HepG2 (cell line): Measurements from ENCODE around the gene PRR36. TPM values are rescaled to one million over a fixed set of nuclear protein-coding genes. Genes with fewer than 3 reads are reported as not detected.

Experiments used
- ARNTL ChIP-seq: sonication (generic); formaldehyde crosslinking; IDR thresholded peaks from 2 replicates; pipeline ENCODE4 v1.4.0; 2020; ENCODE audit warnings: mild to moderate bottlenecking, missing genetic modification reagents
- ATF3 ChIP-seq: sonication (generic); formaldehyde crosslinking; IDR thresholded peaks from 2 replicates; pipeline ENCODE4 v1.4.0; 2020; ENCODE audit warnings: missing genetic modification reagents
- CHD4 ChIP-seq: fragments of 200-600 bp; sonication (generic); IDR thresholded peaks from 2 replicates; pipeline ENCODE4 v1.7.0; 2017; ENCODE audit warnings: mild to moderate bottlenecking, low read length, borderline replicate concordance
- EED ChIP-seq: sonication (generic); formaldehyde crosslinking; IDR thresholded peaks from 2 replicates; pipeline ENCODE4 v1.5.0; 2020; ENCODE audit warnings: mild to moderate bottlenecking, missing genetic modification reagents
- HMG20A ChIP-seq: IDR thresholded peaks from 2 replicates; pipeline ENCODE4 v1.6.1; 2016; ENCODE audit warnings: borderline replicate concordance
- HOXA7 ChIP-seq: sonication (generic); formaldehyde crosslinking; IDR thresholded peaks from 2 replicates; pipeline ENCODE4 v1.8.1; 2022; ENCODE audit warnings: mild to moderate bottlenecking, missing genetic modification reagents, moderate library complexity
- MED1 ChIP-seq: sonication (generic); formaldehyde crosslinking; IDR thresholded peaks from 2 replicates; pipeline ENCODE4 v1.4.0; 2020; ENCODE audit warnings: missing genetic modification reagents
- MZF1 ChIP-seq: sonication (generic); formaldehyde crosslinking; IDR thresholded peaks from 2 replicates; pipeline ENCODE4 v1.8.1; 2023; ENCODE audit warnings: mild to moderate bottlenecking, missing genetic modification reagents, borderline replicate concordance
- NCOR1 ChIP-seq: fragments of 200-600 bp; sonication (generic); IDR thresholded peaks from 2 replicates; pipeline ENCODE4 v1.7.0; 2017; ENCODE audit warnings: antibody characterized with exemption, low read length, borderline replicate concordance
- RFXANK ChIP-seq: IDR thresholded peaks from 2 replicates; pipeline ENCODE4 v1.6.1; 2016
- SATB2 ChIP-seq: sonication (generic); formaldehyde crosslinking; IDR thresholded peaks from 2 replicates; pipeline ENCODE4 v1.5.0; 2020; ENCODE audit warnings: missing genetic modification reagents
- TBX3 ChIP-seq: fragments of 450-650 bp; IDR thresholded peaks from 2 replicates; pipeline ENCODE4 v1.6.1; 2017; ENCODE audit warnings: antibody characterized with exemption, mild to moderate bottlenecking, inconsistent platforms, borderline replicate concordance
- TCF12 ChIP-seq, 2 experiments: fragments of 450-650 bp in 1 of 2; sonication (generic) in 1 of 2; formaldehyde crosslinking in 1 of 2; IDR thresholded peaks; 2 replicates each; pipeline versions ENCODE4 v1.6.1 to v1.8.0; 2017 to 2022; ENCODE audit warnings: antibody characterized with exemption in 1 of 2, mild to moderate bottlenecking in 1 of 2, missing genetic modification reagents in 1 of 2, moderate library complexity in 1 of 2
- TERF1 ChIP-seq: sonication (generic); formaldehyde crosslinking; IDR thresholded peaks from 2 replicates; pipeline ENCODE4 v1.8.0; 2022; ENCODE audit warnings: mild to moderate bottlenecking, missing genetic modification reagents, moderate library complexity
- TFE3 ChIP-seq: IDR thresholded peaks from 2 replicates; pipeline ENCODE4 v1.6.1; 2016
- ZFP82 ChIP-seq: sonication (generic); formaldehyde crosslinking; IDR thresholded peaks from 2 replicates; pipeline ENCODE4 v1.5.1; 2020; ENCODE audit warnings: mild to moderate bottlenecking, missing genetic modification reagents, borderline replicate concordance
- ZNF234 ChIP-seq: sonication (generic); formaldehyde crosslinking; conservative IDR thresholded peaks from 2 replicates; pipeline ENCODE4 v1.5.1; 2020; ENCODE audit warnings: mild to moderate bottlenecking, missing genetic modification reagents
- ZNF546 ChIP-seq: sonication (generic); formaldehyde crosslinking; conservative IDR thresholded peaks from 2 replicates; pipeline ENCODE4 v1.8.1; 2023; ENCODE audit warnings: mild to moderate bottlenecking, missing genetic modification reagents
- ZNF598 ChIP-seq: sonication (generic); formaldehyde crosslinking; IDR thresholded peaks from 2 replicates; pipeline ENCODE4 v1.5.1; 2020; ENCODE audit warnings: mild to moderate bottlenecking, missing genetic modification reagents, borderline replicate concordance
- polyA plus RNA-seq, 8 experiments: library from polyadenylated mRNA; depleted of rRNA in 3 of 8; stranded (reverse) in 7 of 8; unstranded in 1 of 8; fragments of >200 nt; fragmentation: Illumina TruSeq in 4 of 8; extraction: Trizol in 4 of 8; gene quantifications; 2 replicates each; pipeline versions ENCODE4 v1.2.1 to v1.2.3, GENCODE V29; 2011 to 2016; ENCODE audit warnings: low read depth in 4 of 8, missing spikeins in 1 of 8, mixed read lengths in 1 of 8; ENCODE audit not compliant: insufficient read depth in 1 of 8
- total RNA-seq, 5 experiments: library from RNA; depleted of rRNA; stranded (reverse); fragments of >200 nt; fragmentation: Illumina TruSeq; extraction: Trizol; gene quantifications; 2 replicates each; pipeline ENCODE4 v1.2.3, GENCODE V29; 2016; ENCODE audit warnings: low read depth in 1 of 5
- TF ChIP-seq, protein P1 (sequence below): sonication (generic); formaldehyde crosslinking; IDR thresholded peaks from 2 replicates; pipeline ENCODE4 v1.4.0; 2020; ENCODE audit warnings: missing genetic modification reagents
- TF ChIP-seq, protein P2 (sequence below): sonication (generic); formaldehyde crosslinking; IDR thresholded peaks from 2 replicates; pipeline ENCODE4 v1.8.1; 2023; ENCODE audit warnings: mild to moderate bottlenecking, missing genetic modification reagents, borderline replicate concordance
- TF ChIP-seq, protein P3 (sequence below): sonication (generic); formaldehyde crosslinking; IDR thresholded peaks from 2 replicates; pipeline ENCODE4 v1.4.0; 2020; ENCODE audit warnings: missing genetic modification reagents

Gene PRR36
- total and polyA plus RNA-seq, 2 of the 13 experiments (the other 11 are each of a cell fraction or from before 2014, with no cell fraction given), result 0.07 to 0.17 TPM

DNA sequence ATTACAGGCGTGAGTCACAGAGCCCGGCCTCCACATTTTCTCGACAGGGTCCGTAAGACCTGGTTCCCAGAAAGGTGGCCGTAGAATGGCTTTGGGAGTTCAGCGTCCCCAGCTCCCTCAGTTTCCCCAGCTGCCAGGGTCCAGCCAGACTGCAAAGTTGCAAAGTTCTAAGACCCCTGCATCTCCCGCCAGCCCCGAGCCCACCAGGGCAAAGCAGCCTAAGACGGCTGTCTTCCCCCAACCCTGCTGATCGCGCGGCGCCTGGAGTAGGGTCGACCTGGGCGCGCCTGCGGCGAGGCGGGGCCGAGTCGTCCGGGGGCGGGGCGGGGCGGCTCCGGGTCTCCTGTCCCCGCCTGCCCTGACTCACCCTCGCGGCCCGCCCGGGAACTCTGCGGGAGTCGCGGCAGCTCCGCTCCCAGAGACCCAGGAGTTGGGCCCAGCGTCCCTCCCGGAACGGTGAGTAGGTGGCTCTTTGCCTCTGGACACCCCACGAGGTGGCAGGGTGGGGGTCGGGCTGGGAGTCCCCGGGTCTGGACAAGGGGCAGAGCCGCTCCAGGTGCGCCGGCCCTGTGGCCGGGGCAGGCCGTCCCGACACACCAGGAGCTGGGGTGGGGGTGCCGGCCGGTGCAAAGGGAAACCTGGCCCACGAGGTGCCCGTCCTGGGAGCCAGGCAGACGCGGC, 14.1 kb upstream of the PRR36 start, which contains the start of gene LRRC8E (continued):
- TF ChIP-seq ZNF598 (CRISPR knock-in tag) (no peak), NCOR1 (no peak), TBX3 (no peak), ARNTL (CRISPR knock-in tag) (peak; percentile 56; the same call in 1 of the 2 replicates), ZFP82 (CRISPR knock-in tag) (0 out of 2 replicates have a peak, but pooled peaks have one; percentile 16), CHD4 (no peak), MED1 (CRISPR knock-in tag) (no peak; the same call in 1 of the 2 replicates), HMG20A (CRISPR knock-in tag) (no peak), ZNF234 (CRISPR knock-in tag) (no peak), MZF1 (no peak), TCF12 (IDR thresholded peaks at IDR 0.05) (no peak), TCF12 (CRISPR knock-in tag; IDR thresholded peaks at IDR 0.05) (no peak), EED (CRISPR knock-in tag) (no peak), ZNF546 (CRISPR knock-in tag) (no peak), SATB2 (CRISPR knock-in tag) (no peak), HOXA7 (no peak), ATF3 (CRISPR knock-in tag) (no peak), TERF1 (no peak), TFE3 (CRISPR knock-in tag) (0 out of 2 replicates have a peak, but pooled peaks have one; percentile 18), RFXANK (no peak)
- TF ChIP-seq, protein P1, sequence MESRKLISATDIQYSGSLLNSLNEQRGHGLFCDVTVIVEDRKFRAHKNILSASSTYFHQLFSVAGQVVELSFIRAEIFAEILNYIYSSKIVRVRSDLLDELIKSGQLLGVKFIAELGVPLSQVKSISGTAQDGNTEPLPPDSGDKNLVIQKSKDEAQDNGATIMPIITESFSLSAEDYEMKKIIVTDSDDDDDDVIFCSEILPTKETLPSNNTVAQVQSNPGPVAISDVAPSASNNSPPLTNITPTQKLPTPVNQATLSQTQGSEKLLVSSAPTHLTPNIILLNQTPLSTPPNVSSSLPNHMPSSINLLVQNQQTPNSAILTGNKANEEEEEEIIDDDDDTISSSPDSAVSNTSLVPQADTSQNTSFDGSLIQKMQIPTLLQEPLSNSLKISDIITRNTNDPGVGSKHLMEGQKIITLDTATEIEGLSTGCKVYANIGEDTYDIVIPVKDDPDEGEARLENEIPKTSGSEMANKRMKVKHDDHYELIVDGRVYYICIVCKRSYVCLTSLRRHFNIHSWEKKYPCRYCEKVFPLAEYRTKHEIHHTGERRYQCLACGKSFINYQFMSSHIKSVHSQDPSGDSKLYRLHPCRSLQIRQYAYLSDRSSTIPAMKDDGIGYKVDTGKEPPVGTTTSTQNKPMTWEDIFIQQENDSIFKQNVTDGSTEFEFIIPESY, result no peak
- TF ChIP-seq, protein P2, sequence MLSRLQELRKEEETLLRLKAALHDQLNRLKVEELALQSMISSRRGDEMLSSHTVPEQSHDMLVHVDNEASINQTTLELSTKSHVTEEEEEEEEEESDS (CRISPR knock-in tag), result no peak
- TF ChIP-seq, protein P3, sequence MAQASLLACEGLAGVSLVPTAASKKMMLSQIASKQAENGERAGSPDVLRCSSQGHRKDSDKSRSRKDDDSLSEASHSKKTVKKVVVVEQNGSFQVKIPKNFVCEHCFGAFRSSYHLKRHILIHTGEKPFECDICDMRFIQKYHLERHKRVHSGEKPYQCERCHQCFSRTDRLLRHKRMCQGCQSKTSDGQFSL (CRISPR knock-in tag), result peak; percentile 71; the same call in 1 of the 2 replicates
